Colonic mucosa (tissue), 4 donors: ENCODE data around the gene DBF4B. TPM values are rescaled to one million over a fixed set of nuclear protein-coding genes. Genes with fewer than 3 reads are reported as not detected.
"Not testable (repeated sequence)": the region's sequence is repeated elsewhere in the genome, so short reads cannot be mapped to it uniquely, and the experiment has no call there.

ENCODE experiments used
- DNase-seq: peaks from one replicate; pipeline ENCODE4 v3.0.0-alpha.2; 2020
- H3K27ac ChIP-seq: fragments of 200-600 bp; one replicate; pipeline ENCODE4 v1.8.0; 2021
- H3K27me3 ChIP-seq: fragments of 200-600 bp; one replicate; pipeline ENCODE4 v1.8.0; 2021
- H3K36me3 ChIP-seq: fragments of 200-600 bp; one replicate; pipeline ENCODE4 v1.8.0; 2021
- H3K4me1 ChIP-seq: fragments of 200-600 bp; one replicate; pipeline ENCODE4 v1.8.0; 2021; ENCODE audit warnings: mild to moderate bottlenecking
- H3K4me3 ChIP-seq: fragments of 200-600 bp; one replicate; pipeline ENCODE4 v1.8.0; 2021
- H3K9ac ChIP-seq, 2 donors: one replicate each; pipeline ENCODE4 v1.7.0; 2013; ENCODE audit warnings: control low read depth in 2 of 2, low read depth in 2 of 2, low read length in 2 of 2
- H3K9me3 ChIP-seq: fragments of 200-600 bp; one replicate; pipeline ENCODE4 v1.8.0; 2021
- CTCF ChIP-seq: fragments of 200-600 bp; IDR thresholded peaks from one replicate; pipeline ENCODE4 v1.8.0; 2022; ENCODE audit warnings: antibody characterized with exemption, mild to moderate bottlenecking
- intact Hi-C: fragments of 100-400 bp; cut with DNase I; formaldehyde crosslinking; loops from one replicate; pipeline ENCODE4 v1.14.1; 2022
- total RNA-seq, 2 donors: library from RNA; stranded (reverse); fragmentation: NEBNext Ultra II Directional in 1 of 2; extraction: Animal tissue kit (Norgen Biotek cat#: 25700) in 1 of 2; gene quantifications; one replicate each; pipeline ENCODE4 v1.2.1, GENCODE V29; 2021
- donor health status: healthy.
- donor health status: DM: no; HTN: no; CAD: no.
- donor health status: DM: no; HTN: no; CAD: no.

DBF4B gene
- total RNA-seq, 2 donors from 2014 or later, result 5.6 to 14.4 TPM

- Histone ChIP-seq H3K9me3 (no peaks in the 10 kb centered on the region), H3K27ac (no peak overlapping the region), H3K9ac (no peak overlapping the region), H3K4me3 (no peak overlapping the region), H3K27me3 (no peaks in the 10 kb centered on the region), H3K4me1 (no peaks in the 10 kb centered on the region), H3K36me3 (no peaks in the 10 kb centered on the region)
- intact Hi-C loops, result no loop called here
- DNase-seq, result no peak
- TF ChIP-seq CTCF, result no peak
These were observed 41.5 kb downstream of the DBF4B start for GRCh38 chr17:44749980-44750318.

GRCh38 chr17:44751331-44751730 is 42.9 kb downstream of the DBF4B start:
- Histone ChIP-seq H3K9me3 (no peaks in the 10 kb centered on the region), H3K36me3 (no peaks in the 10 kb centered on the region), H3K9ac (no peak overlapping the region), H3K27ac (no peak overlapping the region), H3K4me3 (no peak overlapping the region), H3K4me1 (no peaks in the 10 kb centered on the region), H3K27me3 (no peaks in the 10 kb centered on the region)
- no peak for DNase-seq
- no peak for TF ChIP-seq CTCF
- intact Hi-C loops, result no loop called here

- intact Hi-C loops, result no loop called here
- no peaks in the 10 kb centered on the region for H3K4me1 ChIP-seq
- no peak for DNase-seq
- no peak overlapping the region for H3K27ac ChIP-seq
- no peaks in the 10 kb centered on the region for H3K9me3 ChIP-seq
- H3K36me3 ChIP-seq, result no peaks in the 10 kb centered on the region
- no peaks in the 10 kb centered on the region for H3K27me3 ChIP-seq
- no peak overlapping the region for H3K9ac ChIP-seq
- TF ChIP-seq CTCF, result no peak
- no peak overlapping the region for H3K4me3 ChIP-seq
These were observed 43.3 kb downstream of the DBF4B start for GRCh38 chr17:44751806-44752205.

- intact Hi-C loops, result no loop called here
- DNase-seq, result no peak
- no peaks in the 10 kb centered on the region for H3K9me3 ChIP-seq
- peaks cover 3% of the 10 kb centered on the region for H3K27me3 ChIP-seq
- H3K4me3 ChIP-seq, result no peak overlapping the region
- H3K9ac ChIP-seq, result no peak overlapping the region
- H3K36me3 ChIP-seq, result no peaks in the 10 kb centered on the region
- H3K4me1 ChIP-seq, result no peaks in the 10 kb centered on the region
- no peak for TF ChIP-seq CTCF
- H3K27ac ChIP-seq, result no peak overlapping the region
These were observed 44.7 kb downstream of the DBF4B start for GRCh38 chr17:44752953-44753861.

- no peak for TF ChIP-seq CTCF
- Histone ChIP-seq H3K9me3 (no peaks in the 10 kb centered on the region), H3K27me3 (peaks cover 11% of the 10 kb centered on the region), H3K27ac (no peak overlapping the region), H3K4me3 (no peak overlapping the region), H3K9ac (no peak overlapping the region), H3K36me3 (no peaks in the 10 kb centered on the region), H3K4me1 (peaks cover 2% of the 10 kb centered on the region)
- intact Hi-C loops, result no loop called here
- DNase-seq, result no peak
These were observed 45.8 kb downstream of the DBF4B start for GRCh38 chr17:44754276-44754675.

GRCh38 chr17:44755180-44755579 is 46.7 kb downstream of the DBF4B start:
- H3K27me3 ChIP-seq, result peaks cover 20% of the 10 kb centered on the region
- H3K27ac ChIP-seq, H3K9ac ChIP-seq, intact Hi-C loops, H3K4me3 ChIP-seq, H3K36me3 ChIP-seq, H3K4me1 ChIP-seq, DNase-seq, H3K9me3 ChIP-seq: not testable (repeated sequence)
